Testis (tissue), 3 donors: ENCODE data around the gene SH3RF3. TPM values are rescaled to one million over a fixed set of nuclear protein-coding genes. Genes with fewer than 3 reads are reported as not detected.

ENCODE experiments used
- DNase-seq: peaks from one replicate; pipeline ENCODE4 v3.0.0-alpha.2; 2019
- H3K27ac ChIP-seq, 2 donors: fragments of 200-600 bp; sonication (generic); one replicate each; pipeline ENCODE4 v1.5.1; 2019
- H3K27me3 ChIP-seq: fragments of 200-600 bp; sonication (generic); one replicate; pipeline ENCODE4 v1.5.1; 2019
- H3K36me3 ChIP-seq: fragments of 200-600 bp; sonication (generic); one replicate; pipeline ENCODE4 v1.5.1; 2017; ENCODE audit warnings: low read depth; ENCODE audit errors: missing control alignments
- H3K4me1 ChIP-seq: fragments of 200-600 bp; sonication (generic); one replicate; pipeline ENCODE4 v1.5.1; 2019
- H3K4me3 ChIP-seq, 2 donors: fragments of 200-600 bp; sonication (generic); one replicate each; pipeline ENCODE4 v1.5.1; 2017 to 2019
- H3K9me3 ChIP-seq: fragments of 200-600 bp; sonication (generic); one replicate; pipeline ENCODE4 v1.5.1; 2017
- CTCF ChIP-seq, 3 experiments: fragments of 450-650 bp in 2 of 3; fragments of 200-600 bp in 1 of 3; sonication (generic) in 1 of 3; IDR thresholded peaks; one replicate each; pipeline ENCODE4 v1.5.1; 2016 to 2019; ENCODE audit warnings: antibody characterized with exemption in 3 of 3, mild to moderate bottlenecking in 2 of 3, moderate library complexity in 1 of 3
- POLR2A ChIP-seq: fragments of 450-650 bp; IDR thresholded peaks from one replicate; pipeline ENCODE4 v1.6.1; 2017; ENCODE audit warnings: antibody characterized with exemption, mild to moderate bottlenecking, moderate library complexity
- WGBS, 2 donors: methylation state at CpG; one replicate each; pipeline ENCODE4 v1.1.5; 2018; 5-methylcytosine and 5-hydroxymethylcytosine counted together
- intact Hi-C: fragments of 100-400 bp; cut with DNase I; formaldehyde crosslinking; loops from one replicate; pipeline ENCODE4 v1.15.1; 2023; ENCODE audit warnings: low total_unique reads
- polyA plus RNA-seq: library from polyadenylated mRNA; stranded (reverse); fragments of 350-450 nt; fragmentation: Illumina TruSeq; extraction: RNeasy Lipid Tissue Mini Kit (QIAGEN cat#74804); gene quantifications from one replicate; pipeline ENCODE4 v1.2.3, GENCODE V29; 2014; ENCODE audit warnings: low read depth, low replicate concordance; ENCODE audit not compliant: insufficient read depth
- total RNA-seq, 2 donors: library from RNA; depleted of rRNA; stranded (reverse); fragments of >200 nt; gene quantifications; one replicate each; pipeline ENCODE4 v1.2.3, GENCODE V29; 2016

The SH3RF3 gene
- total and polyA plus RNA-seq, 3 donors from 2014 or later: 9.3 to 20.1 (median 16.5) TPM

- Histone ChIP-seq H3K36me3 (no peaks in the 10 kb centered on the region), H3K27me3 (no peaks in the 10 kb centered on the region), H3K4me1 (peaks cover 21% of the 10 kb centered on the region), H3K9me3 (no peaks in the 10 kb centered on the region), H3K4me3 (no peak overlapping the region), H3K27ac (no peak overlapping the region)
- 91 to 95% methylated on average over 2 of the region's 2 CpGs for WGBS, 2 donors
- intact Hi-C loops: loop anchor here (10.0 kb wide), 1 partner anchor 74 kb away; no protein-coding TSS in a partner anchor
- no peak for DNase-seq
- TF ChIP-seq POLR2A: no peak
- TF ChIP-seq CTCF (IDR thresholded peaks at IDR 0.05): no peak
Observed at GRCh38 chr2:109248590-109248989, 119.6 kb downstream of the SH3RF3 start.

- Histone ChIP-seq H3K27me3 (no peaks in the 10 kb centered on the region), H3K4me3 (no peak overlapping the region), H3K9me3 (no peaks in the 10 kb centered on the region), H3K27ac (no peak overlapping the region), H3K36me3 (no peaks in the 10 kb centered on the region), H3K4me1 (no peaks in the 10 kb centered on the region)
- peak; percentile 3 for DNase-seq
- intact Hi-C loops: no loop called here
- 58 to 65% methylated on average over 7 of the region's 7 CpGs for WGBS, 2 donors
- TF ChIP-seq CTCF (IDR thresholded peaks at IDR 0.05) (no peak), POLR2A (no peak)
Observed at GRCh38 chr2:109253217-109253616, 124.2 kb downstream of the SH3RF3 start.

- TF ChIP-seq CTCF (IDR thresholded peaks at IDR 0.05) (no peak), POLR2A (no peak)
- WGBS, 2 donors: 92 to 94% methylated on average over 4 to 12 of the region's 12 CpGs
- Histone ChIP-seq H3K4me3 (no peak overlapping the region), H3K27ac (no peak overlapping the region), H3K4me1 (no peaks in the 10 kb centered on the region), H3K9me3 (no peaks in the 10 kb centered on the region), H3K27me3 (no peaks in the 10 kb centered on the region), H3K36me3 (no peaks in the 10 kb centered on the region)
- peak; percentile 6 for DNase-seq
- intact Hi-C loops: no loop called here
Observed at GRCh38 chr2:109254174-109254904, 125.3 kb downstream of the SH3RF3 start.

- Histone ChIP-seq H3K4me1 (no peaks in the 10 kb centered on the region), H3K9me3 (no peaks in the 10 kb centered on the region), H3K4me3 (no peak overlapping the region), H3K36me3 (no peaks in the 10 kb centered on the region), H3K27ac (no peak overlapping the region), H3K27me3 (no peaks in the 10 kb centered on the region)
- TF ChIP-seq CTCF (IDR thresholded peaks at IDR 0.05): no peak
- peak; percentile 18 for DNase-seq
- WGBS, 2 donors: 72 to 84% methylated on average over 4 of the region's 4 CpGs
- intact Hi-C loops: no loop called here
Observed at GRCh38 chr2:109255654-109256053, 126.6 kb downstream of the SH3RF3 start.

GRCh38 chr2:109256111-109256510 is 127.1 kb downstream of the SH3RF3 start:
- H3K27ac ChIP-seq: no peak overlapping the region
- H3K9me3 ChIP-seq: no peaks in the 10 kb centered on the region
- no peaks in the 10 kb centered on the region for H3K36me3 ChIP-seq
- TF ChIP-seq POLR2A (no peak), CTCF (IDR thresholded peaks at IDR 0.05) (no peak)
- H3K4me3 ChIP-seq: no peak overlapping the region
- 91 to 93% methylated on average over 12 of the region's 12 CpGs for WGBS, 2 donors
- intact Hi-C loops: no loop called here
- no peaks in the 10 kb centered on the region for H3K4me1 ChIP-seq
- no peaks in the 10 kb centered on the region for H3K27me3 ChIP-seq
- DNase-seq: peak; percentile 10
